Glomerular visceral epithelial cell (primary cell): ENCODE measurements around the gene AJAP1.

Source experiments
- DNase-seq: peaks from one replicate; pipeline ENCODE4 v3.0.0-alpha.2; 2016; ENCODE audit errors: extremely low spot score

Gene AJAP1

DNA sequence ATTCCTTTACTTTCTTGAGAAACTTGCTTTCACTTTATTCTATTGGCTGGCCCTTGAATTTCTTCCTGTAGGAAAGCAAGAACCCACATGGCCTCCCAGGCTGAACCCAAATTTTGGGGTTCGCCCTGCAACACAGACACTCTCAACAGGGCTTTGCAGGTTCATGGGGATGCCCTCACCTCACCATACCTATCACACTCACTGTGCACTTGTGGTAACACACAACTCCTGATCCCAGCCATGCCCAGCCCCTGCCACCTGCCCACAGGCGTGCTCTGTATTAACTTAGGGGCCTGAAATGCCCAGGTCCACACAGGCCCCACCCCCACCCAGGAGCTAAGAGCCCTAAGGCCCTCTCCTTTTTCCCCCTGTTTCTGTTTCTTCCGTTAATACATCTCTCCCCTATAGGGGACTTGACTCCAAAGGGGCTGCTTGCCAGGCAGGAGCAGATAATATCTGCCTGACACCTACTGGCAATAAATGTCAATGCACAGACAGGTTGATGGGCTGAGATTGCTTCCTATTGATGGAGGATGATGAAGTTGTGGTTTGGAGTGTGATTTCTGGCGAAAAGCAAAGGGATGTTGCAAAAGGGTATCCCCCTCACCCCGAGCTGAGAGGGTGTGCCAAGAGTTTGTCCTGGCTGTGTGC lies 171.5 kb downstream of the AJAP1 start:
- DNase-seq: no peak

DNA sequence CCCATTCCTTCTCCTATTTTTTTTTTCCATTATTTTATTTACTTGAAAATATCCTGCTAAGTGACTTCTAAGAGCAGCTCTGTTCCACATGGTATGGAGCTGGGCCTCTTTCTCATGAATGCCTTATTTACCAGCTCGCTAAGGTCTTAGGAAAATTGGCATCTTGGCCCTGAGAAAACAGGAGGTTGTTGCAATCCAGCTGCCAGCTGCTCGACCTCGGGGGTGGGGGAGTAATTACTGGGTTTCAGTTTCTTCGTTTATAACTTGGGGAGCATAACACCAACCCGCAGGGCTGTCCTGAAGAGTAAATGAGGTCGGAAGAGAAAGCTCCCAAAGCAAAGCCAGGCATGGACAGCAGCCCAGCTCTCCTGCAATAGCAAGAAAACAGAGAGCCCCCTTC lies 176.3 kb downstream of the AJAP1 start:
- no peak for DNase-seq

DNA sequence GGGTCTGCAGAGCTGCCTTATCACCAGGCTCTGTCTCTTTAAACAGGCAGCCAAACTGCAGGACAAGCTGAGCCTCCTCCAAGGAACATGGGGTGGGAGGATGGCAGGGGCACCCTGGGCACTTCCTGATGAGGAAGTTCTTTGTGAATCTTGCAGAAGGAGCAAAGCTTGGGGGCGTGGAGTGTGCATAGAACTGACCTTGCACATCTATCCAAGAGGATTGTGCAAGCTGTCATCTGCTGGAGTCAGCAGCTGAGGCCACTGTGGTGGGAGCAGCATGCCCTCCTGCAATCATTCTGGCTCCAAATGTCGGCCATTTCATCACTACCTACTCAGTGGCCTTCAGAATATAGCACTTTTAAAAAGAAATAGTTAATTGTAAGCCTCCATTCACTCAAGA lies 182.2 kb downstream of the AJAP1 start:
- DNase-seq: no peak

DNA sequence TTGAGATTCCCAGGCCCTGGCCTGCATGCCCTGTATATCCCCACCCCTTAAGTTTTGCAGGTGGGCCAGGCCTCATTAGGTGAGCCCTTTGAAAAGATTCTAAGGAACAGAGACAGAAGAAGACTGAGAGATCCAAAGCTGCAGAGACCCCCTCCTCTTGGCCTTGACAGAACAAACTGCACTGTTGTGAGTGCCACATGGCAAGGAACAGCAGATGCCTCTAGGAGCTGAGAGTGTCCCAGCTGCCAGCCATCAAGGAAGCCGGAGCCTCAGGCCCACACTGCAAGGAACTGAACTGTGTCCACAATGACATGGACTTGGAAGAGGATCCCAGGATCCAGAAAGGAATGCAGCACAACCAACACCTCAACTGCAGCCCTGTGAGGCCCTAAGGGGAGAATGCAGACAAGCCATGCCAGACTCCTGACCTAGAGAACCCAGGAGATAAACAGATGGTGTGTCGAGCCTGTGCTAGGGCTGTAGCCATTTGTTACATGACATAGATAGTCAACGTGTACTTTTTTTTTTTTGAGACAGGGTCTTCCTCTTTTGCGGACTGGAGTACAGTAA lies 182.7 kb downstream of the AJAP1 start:
- no peak for DNase-seq

DNA sequence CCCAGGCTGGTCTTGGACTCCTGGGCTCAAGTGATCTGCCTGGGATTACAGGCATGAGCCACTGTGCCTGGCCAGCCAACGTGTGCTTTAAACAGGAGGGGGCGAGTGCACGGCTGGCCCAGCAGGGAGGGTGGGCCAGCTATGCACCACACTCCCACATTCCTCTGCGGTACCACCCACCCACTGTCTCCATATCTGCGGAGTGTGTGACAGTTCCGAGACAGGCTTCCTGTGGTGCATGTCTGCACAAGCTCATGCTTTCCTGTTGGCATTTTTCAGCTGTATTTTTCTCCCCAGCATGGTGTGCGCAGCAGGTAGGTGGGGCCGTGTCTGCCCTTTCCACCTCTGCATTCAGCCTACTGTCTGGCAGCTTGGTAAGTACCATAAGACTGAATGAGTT lies 183.3 kb downstream of the AJAP1 start:
- DNase-seq: no peak

DNA sequence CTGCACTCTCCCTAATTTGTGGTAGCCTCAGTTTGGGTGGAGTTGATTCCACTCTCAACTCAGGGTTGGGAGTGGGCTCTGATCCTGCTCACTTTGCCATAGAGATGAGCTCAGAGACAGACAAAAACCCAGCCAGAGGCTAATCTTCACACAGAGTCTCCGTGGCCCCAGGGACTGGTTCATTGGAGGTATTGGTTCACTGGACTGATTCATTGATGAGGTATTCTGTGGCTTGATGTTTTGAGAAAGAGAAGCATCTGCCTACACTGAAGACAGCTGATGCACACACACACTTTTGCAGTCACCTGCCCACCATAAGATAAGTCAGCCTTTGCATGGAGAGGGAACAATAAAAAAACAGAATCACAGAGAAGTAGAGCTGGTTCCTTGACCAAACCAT lies 183.8 kb downstream of the AJAP1 start:
- DNase-seq: no peak
